ENCODE data around the gene GSTA4.

Gene GSTA4

GRCh38 chr6:53029761-53030160 lies 34.7 kb upstream of the GSTA4 start:
- Histone ChIP-seq H3K36me3 (replicated peaks in 1 of 2; ENCODE audit: control insufficient read depth in 2 of 2, insufficient read depth in 2 of 2, low read length in 2 of 2) (peaks cover 6 to 93% of the 10 kb centered on the region in 2 donors), H3K23ac (ENCODE audit: low read depth, low read length, poor library complexity) (no peak overlapping the region), H3K18ac (ENCODE audit: low read length) (no peak overlapping the region), H3K27ac (replicated peaks; ENCODE audit: low read length) (no peak overlapping the region), H2BK15ac (ENCODE audit: low read length) (no peak overlapping the region), H2BK5ac (ENCODE audit: low read length) (no peak overlapping the region), H2BK12ac (ENCODE audit: low read length) (no peak overlapping the region), H3K4me2 (ENCODE audit: insufficient read depth, low read length, poor library complexity, severe bottlenecking) (no peak overlapping the region), H3K4ac (ENCODE audit: low read length) (no peak overlapping the region), H3K14ac (ENCODE audit: low read length) (no peak overlapping the region), H4K8ac (ENCODE audit: low read depth, low read length) (no peak overlapping the region), H3K27me3 (ENCODE audit: control insufficient read depth in 3 of 3, insufficient read depth in 3 of 3, low read depth in 1 of 3, low read length in 3 of 3) (no peaks in the 10 kb centered on the region), H3K79me1 (ENCODE audit: low read depth, low read length) (no peaks in the 10 kb centered on the region), H3K9ac (ENCODE audit: low read depth, low read length, poor library complexity) (no peak overlapping the region), H3K4me3 (ENCODE audit: low read length in 2 of 2) (no peak overlapping the region), H2AK5ac (ENCODE audit: low read depth, low read length) (no peak overlapping the region), H3K9me3 (replicated peaks in 1 of 2; ENCODE audit: control insufficient read depth in 2 of 2, insufficient read depth in 1 of 2, low read depth in 1 of 2, low read length in 2 of 2) (peaks cover 0 to 2% of the 10 kb centered on the region in 2 donors), H3K4me1 (ENCODE audit: control insufficient read depth in 2 of 2, insufficient read depth in 1 of 2, low read depth in 1 of 2, low read length in 2 of 2) (no peaks in the 10 kb centered on the region), H4K91ac (ENCODE audit: low read depth, low read length, poor library complexity) (no peak overlapping the region), H2AFZ (ENCODE audit: low read length) (no peak overlapping the region), H2BK120ac (ENCODE audit: low read depth, low read length) (no peak overlapping the region)
- DNase-seq (ENCODE audit: low spot score): no peak
- no CpG with 5 or more reads among the region's 3 CpGs for WGBS, 2 donors (ENCODE audit: extremely low coverage in 2 of 2, insufficient read length in 2 of 2, insufficient replicate concordance in 1 of 2)

- H3K4me1 ChIP-seq (ENCODE audit: control insufficient read depth in 2 of 2, insufficient read depth in 1 of 2, low read depth in 1 of 2, low read length in 2 of 2): no peaks in the 10 kb centered on the region
- H2BK120ac ChIP-seq (ENCODE audit: low read depth, low read length): no peak overlapping the region
- H2AK5ac ChIP-seq (ENCODE audit: low read depth, low read length): no peak overlapping the region
- H3K18ac ChIP-seq (ENCODE audit: low read length): no peak overlapping the region
- no peak overlapping the region for H3K4me3 ChIP-seq (ENCODE audit: low read length in 2 of 2)
- no peak overlapping the region for H3K27ac ChIP-seq (replicated peaks; ENCODE audit: low read length)
- no peaks in the 10 kb centered on the region for H3K27me3 ChIP-seq (ENCODE audit: control insufficient read depth in 3 of 3, insufficient read depth in 3 of 3, low read depth in 1 of 3, low read length in 3 of 3)
- no peak overlapping the region for H3K4me2 ChIP-seq (ENCODE audit: insufficient read depth, low read length, poor library complexity, severe bottlenecking)
- DNase-seq (ENCODE audit: low spot score): no peak
- H4K8ac ChIP-seq (ENCODE audit: low read depth, low read length): no peak overlapping the region
- no peak overlapping the region for H3K4ac ChIP-seq (ENCODE audit: low read length)
- no peak overlapping the region for H3K9ac ChIP-seq (ENCODE audit: low read depth, low read length, poor library complexity)
- no peaks in the 10 kb centered on the region for H3K9me3 ChIP-seq (replicated peaks in 1 of 2; ENCODE audit: control insufficient read depth in 2 of 2, insufficient read depth in 1 of 2, low read depth in 1 of 2, low read length in 2 of 2)
- no peak overlapping the region for H2BK5ac ChIP-seq (ENCODE audit: low read length)
- no peak overlapping the region for H2BK12ac ChIP-seq (ENCODE audit: low read length)
- H3K23ac ChIP-seq (ENCODE audit: low read depth, low read length, poor library complexity): no peak overlapping the region
- no peak overlapping the region for H4K91ac ChIP-seq (ENCODE audit: low read depth, low read length, poor library complexity)
- H2AFZ ChIP-seq (ENCODE audit: low read length): no peak overlapping the region
- peaks cover 6 to 93% of the 10 kb centered on the region in 2 donors for H3K36me3 ChIP-seq (replicated peaks in 1 of 2; ENCODE audit: control insufficient read depth in 2 of 2, insufficient read depth in 2 of 2, low read length in 2 of 2)
- no peak overlapping the region for H2BK15ac ChIP-seq (ENCODE audit: low read length)
- H3K79me1 ChIP-seq (ENCODE audit: low read depth, low read length): no peaks in the 10 kb centered on the region
- H3K14ac ChIP-seq (ENCODE audit: low read length): no peak overlapping the region
These were observed 34.2 kb upstream of the GSTA4 start for GRCh38 chr6:53029257-53029656.

- DNase-seq (ENCODE audit: low spot score): no peak
- Histone ChIP-seq H3K14ac (ENCODE audit: low read length) (no peak overlapping the region), H4K8ac (ENCODE audit: low read depth, low read length) (no peak overlapping the region), H3K9ac (ENCODE audit: low read depth, low read length, poor library complexity) (no peak overlapping the region), H3K23ac (ENCODE audit: low read depth, low read length, poor library complexity) (no peak overlapping the region), H3K27me3 (ENCODE audit: control insufficient read depth in 3 of 3, insufficient read depth in 3 of 3, low read depth in 1 of 3, low read length in 3 of 3) (no peaks in the 10 kb centered on the region), H2BK12ac (ENCODE audit: low read length) (no peak overlapping the region), H2BK15ac (ENCODE audit: low read length) (no peak overlapping the region), H2AK5ac (ENCODE audit: low read depth, low read length) (no peak overlapping the region), H2BK120ac (ENCODE audit: low read depth, low read length) (no peak overlapping the region), H3K27ac (replicated peaks; ENCODE audit: low read length) (no peak overlapping the region), H3K79me1 (ENCODE audit: low read depth, low read length) (no peaks in the 10 kb centered on the region), H3K4ac (ENCODE audit: low read length) (no peak overlapping the region), H3K9me3 (replicated peaks in 1 of 2; ENCODE audit: control insufficient read depth in 2 of 2, insufficient read depth in 1 of 2, low read depth in 1 of 2, low read length in 2 of 2) (no peaks in the 10 kb centered on the region), H3K4me2 (ENCODE audit: insufficient read depth, low read length, poor library complexity, severe bottlenecking) (no peak overlapping the region), H3K4me3 (ENCODE audit: low read length in 2 of 2) (no peak overlapping the region), H2BK5ac (ENCODE audit: low read length) (no peak overlapping the region), H3K18ac (ENCODE audit: low read length) (no peak overlapping the region), H3K4me1 (ENCODE audit: control insufficient read depth in 2 of 2, insufficient read depth in 1 of 2, low read depth in 1 of 2, low read length in 2 of 2) (no peaks in the 10 kb centered on the region), H2AFZ (ENCODE audit: low read length) (no peak overlapping the region), H3K36me3 (replicated peaks in 1 of 2; ENCODE audit: control insufficient read depth in 2 of 2, insufficient read depth in 2 of 2, low read length in 2 of 2) (peaks cover 6 to 91% of the 10 kb centered on the region in 2 donors), H4K91ac (ENCODE audit: low read depth, low read length, poor library complexity) (no peak overlapping the region)
- no CpG with 5 or more reads among the region's 1 CpG for WGBS, 2 donors (ENCODE audit: extremely low coverage in 2 of 2, insufficient read length in 2 of 2, insufficient replicate concordance in 1 of 2)
These were observed 33.4 kb upstream of the GSTA4 start for GRCh38 chr6:53028467-53028866.

- Histone ChIP-seq H4K8ac (ENCODE audit: low read depth, low read length) (no peak overlapping the region), H3K27ac (replicated peaks; ENCODE audit: low read length) (no peak overlapping the region), H2BK12ac (ENCODE audit: low read length) (no peak overlapping the region), H3K14ac (ENCODE audit: low read length) (no peak overlapping the region), H3K4ac (ENCODE audit: low read length) (no peak overlapping the region), H3K9me3 (replicated peaks in 1 of 2; ENCODE audit: control insufficient read depth in 2 of 2, insufficient read depth in 1 of 2, low read depth in 1 of 2, low read length in 2 of 2) (no peaks in the 10 kb centered on the region), H2AK5ac (ENCODE audit: low read depth, low read length) (no peak overlapping the region), H3K27me3 (ENCODE audit: control insufficient read depth in 3 of 3, insufficient read depth in 3 of 3, low read depth in 1 of 3, low read length in 3 of 3) (no peaks in the 10 kb centered on the region), H3K18ac (ENCODE audit: low read length) (no peak overlapping the region), H3K4me3 (ENCODE audit: low read length in 2 of 2) (no peak overlapping the region), H3K4me2 (ENCODE audit: insufficient read depth, low read length, poor library complexity, severe bottlenecking) (no peak overlapping the region), H3K23ac (ENCODE audit: low read depth, low read length, poor library complexity) (no peak overlapping the region), H3K9ac (ENCODE audit: low read depth, low read length, poor library complexity) (no peak overlapping the region), H3K79me1 (ENCODE audit: low read depth, low read length) (no peaks in the 10 kb centered on the region), H4K91ac (ENCODE audit: low read depth, low read length, poor library complexity) (no peak overlapping the region), H2AFZ (ENCODE audit: low read length) (no peak overlapping the region), H2BK15ac (ENCODE audit: low read length) (no peak overlapping the region), H2BK5ac (ENCODE audit: low read length) (no peak overlapping the region), H3K4me1 (ENCODE audit: control insufficient read depth in 2 of 2, insufficient read depth in 1 of 2, low read depth in 1 of 2, low read length in 2 of 2) (no peaks in the 10 kb centered on the region), H3K36me3 (replicated peaks in 1 of 2; ENCODE audit: control insufficient read depth in 2 of 2, insufficient read depth in 2 of 2, low read length in 2 of 2) (peaks cover 5 to 79% of the 10 kb centered on the region in 2 donors), H2BK120ac (ENCODE audit: low read depth, low read length) (no peak overlapping the region)
- no peak for DNase-seq (ENCODE audit: low spot score)
- WGBS, 2 donors (ENCODE audit: extremely low coverage in 2 of 2, insufficient read length in 2 of 2, insufficient replicate concordance in 1 of 2): no CpG with 5 or more reads among the region's 5 CpGs
These were observed 32.1 kb upstream of the GSTA4 start for GRCh38 chr6:53027131-53027718.

Measured in neuronal stem cell (in vitro differentiated cells).